Adrenal gland (tissue), 12 donors: ENCODE results near the gene SNAPC5. TPM values are rescaled to one million over a fixed set of nuclear protein-coding genes. Genes with fewer than 3 reads are reported as not detected.

Experiments
- DNase-seq, 7 donors: peaks; one replicate each; pipeline ENCODE4 v3.0.0-alpha.2; 2019 to 2020
- H3K27ac ChIP-seq, 5 donors: fragments of 200-600 bp; sonication (generic) in 4 of 5; 1 replicate in 3 of 5; 2 replicates in 2 of 5; pipeline versions ENCODE4 v1.5.1 to v1.8.0; 2016 to 2020; ENCODE audit warnings: mild to moderate bottlenecking in 1 of 5
- H3K27me3 ChIP-seq: fragments of 200-600 bp; 2 replicates; pipeline ENCODE4 v1.8.0; 2021
- H3K36me3 ChIP-seq, 2 donors: fragments of 200-600 bp; replicated peaks in 1 of 2; 1 replicate in 1 of 2; 2 replicates in 1 of 2; pipeline versions ENCODE4 v1.5.1 to v1.8.0; 2018 to 2022
- H3K4me1 ChIP-seq, 2 donors: fragments of 200-600 bp; replicated peaks in 1 of 2; 1 replicate in 1 of 2; 2 replicates in 1 of 2; pipeline versions ENCODE4 v1.5.1 to v1.8.0; 2018 to 2021
- H3K4me3 ChIP-seq, 4 donors: fragments of 200-600 bp; sonication (generic) in 3 of 4; one replicate each; pipeline ENCODE4 v1.5.1; 2016 to 2018
- H3K9me3 ChIP-seq, 3 donors: fragments of 200-600 bp; sonication (generic) in 1 of 3; replicated peaks in 1 of 3; 1 replicate in 2 of 3; 2 replicates in 1 of 3; pipeline versions ENCODE4 v1.5.1 to v1.8.0; 2016 to 2021
- CTCF ChIP-seq, 6 experiments: fragments of 450-650 bp in 4 of 6; fragments of 200-600 bp in 2 of 6; sonication (generic) in 1 of 6; IDR thresholded peaks; 1 replicate in 5 of 6; 2 replicates in 1 of 6; pipeline versions ENCODE4 v1.5.1 to v1.8.0; 2016 to 2021; ENCODE audit warnings: antibody characterized with exemption in 6 of 6, mild to moderate bottlenecking in 2 of 6, moderate library complexity in 1 of 6
- POLR2A ChIP-seq, 2 donors: fragments of 450-650 bp; IDR thresholded peaks; one replicate each; pipeline ENCODE4 v1.6.1; 2017; ENCODE audit warnings: antibody characterized with exemption in 2 of 2, mild to moderate bottlenecking in 2 of 2, moderate library complexity in 1 of 2
- WGBS, 4 donors: extraction: QIAGEN DNeasy Blood & Tissue Kit in 2 of 4; methylation state at CpG; one replicate each; pipeline versions ENCODE4 v1.1.5 to v1.1.7; 2013 to 2017; 5-methylcytosine and 5-hydroxymethylcytosine counted together
- intact Hi-C, 2 donors: fragments of 100-400 bp; cut with DNase I; formaldehyde crosslinking; loops; one replicate each; pipeline versions ENCODE4 v1.14.1 to v1.15.0; 2022 to 2023
- polyA plus RNA-seq, 3 donors: library from polyadenylated mRNA; stranded (reverse); fragments of 200-250 nt in 2 of 3; fragments of 350-450 nt in 1 of 3; fragmentation: Illumina TruSeq in 1 of 3; extraction: RNeasy Lipid Tissue Mini Kit (QIAGEN cat#74804) in 1 of 3; gene quantifications; one replicate each; pipeline ENCODE4 v1.2.3, GENCODE V29; 2013 to 2014
- total RNA-seq, 9 donors: library from RNA; depleted of rRNA in 4 of 9; stranded (reverse); fragments of >200 nt in 4 of 9; fragments of 120-200 nt in 1 of 9; fragmentation: NEBNext Ultra II Directional in 1 of 9; extraction: Animal tissue kit (Norgen Biotek cat#: 25700) in 1 of 9; gene quantifications; one replicate each; pipeline versions ENCODE4 v1.1.0 to v1.2.4, GENCODE V29; 2013 to 2023
- donor health status: healthy with polysubstance abuse.
- donor health status: Bipolar disorder and iron deficiency.
- donor health status: DM: yes; HTN: yes; CAD: no.
- donor health status: DM: no; HTN: no; CAD: no.
- donor health status: DM: no; HTN: no; CAD: no.
- donor health status: DM: yes; HTN: yes; CAD: no.

SNAPC5 gene
- total and polyA plus RNA-seq, 12 donors, result 24.4 to 64.1 (median 31.9) TPM

- Histone ChIP-seq H3K4me3 (no peak overlapping the region), H3K27me3 (no peaks in the 10 kb centered on the region), H3K9me3 (no peaks in the 10 kb centered on the region), H3K27ac (no peak overlapping the region), H3K36me3 (no peaks in the 10 kb centered on the region), H3K4me1 (no peaks in the 10 kb centered on the region)
- intact Hi-C loops, result no loop called here
- 77 to 93% (median 79%) methylated on average over 3 of the region's 3 CpGs for WGBS, 4 donors
- TF ChIP-seq POLR2A (IDR thresholded peaks at IDR 0.05) (no peak), CTCF (IDR thresholded peaks at IDR 0.05) (no peak)
- DNase-seq, result no peak
These were observed 17.0 kb upstream of the SNAPC5 start for GRCh38 chr15:66514586-66514985.

DNA sequence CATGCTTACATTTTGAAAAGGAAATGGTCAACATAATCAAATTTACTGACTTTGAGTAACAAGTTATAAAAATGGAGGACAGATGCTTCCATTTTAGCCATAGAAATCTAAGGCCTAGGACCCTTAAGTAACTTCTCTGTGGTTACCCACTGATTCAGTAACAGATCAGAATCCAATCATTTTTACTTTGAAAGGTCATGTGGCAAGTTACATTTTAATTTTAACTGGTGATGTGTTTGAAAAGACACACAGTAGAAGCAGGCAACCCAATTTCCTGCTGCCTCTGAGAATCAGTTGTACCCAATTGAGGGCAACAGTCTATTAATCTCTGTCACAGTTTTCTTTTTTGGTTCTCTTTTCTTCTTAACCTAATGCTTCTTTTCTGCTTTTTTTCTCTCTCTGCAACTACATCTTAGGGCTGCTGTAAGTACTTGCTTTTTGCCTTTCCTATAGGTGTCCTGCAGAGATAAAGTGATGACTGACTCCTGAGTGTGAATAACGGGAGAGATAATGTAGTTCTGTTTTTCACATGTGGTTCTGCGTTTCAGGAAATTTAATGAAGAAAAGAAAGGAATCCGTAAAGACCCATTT, 10.8 kb upstream of the SNAPC5 start:
- no peaks in the 10 kb centered on the region for H3K27me3 ChIP-seq
- 90 to 92% (median 91%) methylated on average over 3 of the region's 3 CpGs for WGBS, 4 donors
- no peaks in the 10 kb centered on the region for H3K36me3 ChIP-seq
- peaks cover 6 to 12% of the 10 kb centered on the region in 2 donors for H3K4me1 ChIP-seq
- no peak overlapping the region for H3K4me3 ChIP-seq
- TF ChIP-seq CTCF (IDR thresholded peaks at IDR 0.05) (no peak), POLR2A (IDR thresholded peaks at IDR 0.05) (no peak)
- no peak for DNase-seq
- no peaks in the 10 kb centered on the region for H3K9me3 ChIP-seq
- intact Hi-C loops, result no loop called here
- H3K27ac ChIP-seq, result no peak overlapping the region

- Histone ChIP-seq H3K36me3 (peaks cover 0 to 24% of the 10 kb centered on the region in 2 donors), H3K4me3 (peak overlapping the region in 2 of 4 donors; percentile 88 to 91), H3K27ac (peak overlapping the region in 3 of 5 donors; percentile 90 to 96 (median 92)), H3K9me3 (no peaks in the 10 kb centered on the region), H3K4me1 (peaks cover 14 to 28% of the 10 kb centered on the region in 2 donors), H3K27me3 (no peaks in the 10 kb centered on the region)
- intact Hi-C loops, result no loop called here
- TF ChIP-seq CTCF (IDR thresholded peaks at IDR 0.05), result no peak
- TF ChIP-seq POLR2A (IDR thresholded peaks at IDR 0.05), result no peak
- DNase-seq, result no peak
- 41 to 56% (median 47%) methylated on average over 4 of the region's 4 CpGs for WGBS, 4 donors
These were observed 8.3 kb upstream of the SNAPC5 start for GRCh38 chr15:66505818-66506217.

DNA sequence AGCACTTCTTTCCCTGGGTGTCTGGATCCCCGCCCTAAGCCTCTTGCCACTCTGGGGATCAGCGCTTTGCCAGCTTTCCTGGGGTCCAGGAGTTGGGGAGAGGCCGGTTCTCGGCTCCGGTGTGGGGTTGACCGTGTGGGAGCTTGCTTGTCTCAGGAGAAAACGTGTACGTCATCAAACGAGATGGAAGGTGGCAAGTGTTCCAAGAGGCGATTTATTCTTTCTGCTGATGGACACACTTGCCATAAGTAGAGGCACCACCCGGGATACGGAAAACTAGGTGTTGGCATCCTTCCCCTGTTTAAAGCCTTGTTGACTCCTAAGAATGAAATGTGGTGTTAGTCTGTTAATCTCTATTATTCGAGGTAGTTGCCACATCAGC, 7.9 kb upstream of the SNAPC5 start:
- WGBS, 4 donors, result 0 to 3% (median 1%) methylated on average over 6 to 13 of the region's 13 CpGs

More for the DNA sequence above, 7.9 kb upstream of the SNAPC5 start:
- H3K27me3 ChIP-seq, result no peaks in the 10 kb centered on the region
- intact Hi-C loops, result no loop called here
- no peak for DNase-seq
- TF ChIP-seq POLR2A (IDR thresholded peaks at IDR 0.05), result peak in 1 of 2 donors; percentile 13
- no peak for TF ChIP-seq CTCF (IDR thresholded peaks at IDR 0.05)
- H3K4me3 ChIP-seq, result peak overlapping the region; percentile 79 to 91 (median 84)
- no peaks in the 10 kb centered on the region for H3K9me3 ChIP-seq
- peak overlapping the region; percentile 87 to 96 (median 92) for H3K27ac ChIP-seq
- H3K4me1 ChIP-seq, result peaks cover 14 to 28% of the 10 kb centered on the region in 2 donors
- peaks cover 0 to 28% of the 10 kb centered on the region in 2 donors for H3K36me3 ChIP-seq
